HG02610 (cell line): ENCODE measurements around the gene GLIPR1.
"Not testable (repeated sequence)": the region's sequence is repeated elsewhere in the genome, so short reads cannot be mapped to it uniquely, and the experiment has no call there.

Source experiments
- ATAC-seq: cut with Tn5 transposase; IDR thresholded peaks from one replicate; pipeline ENCODE4 v1.9.1; 2021; ENCODE audit warnings: mild to moderate bottlenecking, moderate library complexity; ENCODE audit not compliant: unreplicated experiment

The GLIPR1 gene

GRCh38 chr12:75480469-75480949, at the start of gene GLIPR1:
TSS of gene GLIPR1 (plus strand) at chr12:75480755. CDS start at chr12:75480881, 126 bp downstream.
- peak; percentile 84 for ATAC-seq

DNA sequence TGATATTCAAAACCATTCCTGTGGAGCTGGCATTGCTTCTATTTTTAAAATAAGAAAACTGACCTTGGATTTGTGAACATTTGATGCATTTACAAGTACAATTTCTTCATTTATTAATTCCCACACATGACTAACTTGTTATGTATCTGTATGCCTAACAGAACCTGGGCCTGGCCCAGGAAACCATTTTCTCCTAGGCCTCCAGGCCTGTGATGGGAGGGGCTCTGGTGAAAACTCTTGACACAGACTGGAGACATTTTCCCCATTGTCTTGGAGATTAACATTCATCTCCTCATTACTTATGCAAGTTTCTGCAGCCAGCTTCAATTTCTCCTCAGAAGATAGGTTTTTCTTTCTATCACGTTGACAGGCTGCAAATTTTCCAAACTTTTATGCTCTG, 47.6 kb upstream of the GLIPR1 start:
- no peak for ATAC-seq

DNA sequence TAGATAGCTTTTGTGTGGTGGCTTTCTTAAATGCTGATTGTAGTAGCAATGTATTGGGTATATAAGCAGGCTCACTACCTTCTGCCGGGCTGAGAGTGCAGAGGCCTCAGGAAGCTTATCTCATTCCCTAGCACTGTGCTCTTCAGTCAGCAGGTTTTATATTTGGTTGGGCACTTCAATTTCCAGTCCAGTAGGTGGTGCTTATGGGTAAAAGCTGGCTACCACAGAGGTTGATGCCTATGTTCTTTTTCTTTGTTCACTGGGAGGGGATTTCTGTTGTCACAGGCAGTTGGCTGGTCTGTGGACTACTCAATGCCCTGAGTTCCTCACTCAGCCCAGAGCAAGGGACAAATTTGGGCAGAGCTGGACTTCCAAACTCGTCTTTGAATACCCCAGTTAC, 43.0 kb upstream of the GLIPR1 start:
- ATAC-seq, result no peak

DNA sequence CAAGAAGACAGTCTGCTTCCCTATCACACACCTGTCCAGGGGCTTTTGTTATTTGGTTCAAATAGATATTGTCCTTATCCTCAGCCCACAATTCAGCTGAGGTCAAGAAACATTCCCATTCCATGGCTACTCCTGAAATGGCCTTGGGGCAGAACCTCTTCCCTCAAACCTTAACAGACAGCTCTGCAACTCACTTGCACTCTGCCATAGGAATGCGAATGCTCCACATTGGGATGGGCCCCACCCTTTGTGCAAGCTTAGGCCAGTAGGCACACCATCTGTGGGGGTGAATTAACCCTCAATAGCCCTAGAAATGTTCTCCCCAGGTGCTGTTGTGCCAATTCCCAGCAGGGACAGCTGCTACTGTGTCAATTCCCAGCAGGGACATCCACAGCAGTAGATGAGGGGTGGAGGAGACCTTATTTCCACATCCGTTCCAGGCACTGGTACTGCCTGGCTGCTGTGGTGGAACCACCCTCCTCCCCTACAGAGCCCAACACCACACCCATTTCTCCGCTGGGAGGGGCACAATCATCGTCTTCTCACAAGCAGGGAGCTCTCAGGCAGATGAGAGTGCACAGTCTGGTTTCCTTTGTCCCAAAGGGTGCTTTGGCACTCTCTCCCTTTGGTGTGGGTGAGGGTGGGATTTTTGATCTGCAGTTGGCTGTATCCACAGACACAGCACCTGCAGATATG, 42.3 kb upstream of the GLIPR1 start:
- ATAC-seq, result no peak

DNA sequence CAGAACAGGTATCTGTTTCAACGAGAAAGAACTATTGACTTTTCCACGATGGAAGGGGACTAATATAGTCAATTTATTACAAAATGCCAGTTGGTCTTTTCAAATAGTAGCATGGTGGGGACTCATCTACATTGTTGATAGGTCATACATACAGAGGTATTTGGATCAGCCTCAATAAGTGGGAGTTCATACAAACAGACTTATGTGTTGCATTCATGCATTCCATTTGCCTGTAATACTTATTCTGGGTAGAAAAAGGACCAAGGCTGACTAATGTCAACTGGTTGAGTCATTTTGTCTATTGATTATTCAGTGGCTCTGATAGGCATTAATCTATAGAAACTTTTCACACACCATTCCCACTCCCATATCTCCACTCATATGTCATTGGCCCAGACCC, 41.5 kb upstream of the GLIPR1 start:
- ATAC-seq, result no peak

DNA sequence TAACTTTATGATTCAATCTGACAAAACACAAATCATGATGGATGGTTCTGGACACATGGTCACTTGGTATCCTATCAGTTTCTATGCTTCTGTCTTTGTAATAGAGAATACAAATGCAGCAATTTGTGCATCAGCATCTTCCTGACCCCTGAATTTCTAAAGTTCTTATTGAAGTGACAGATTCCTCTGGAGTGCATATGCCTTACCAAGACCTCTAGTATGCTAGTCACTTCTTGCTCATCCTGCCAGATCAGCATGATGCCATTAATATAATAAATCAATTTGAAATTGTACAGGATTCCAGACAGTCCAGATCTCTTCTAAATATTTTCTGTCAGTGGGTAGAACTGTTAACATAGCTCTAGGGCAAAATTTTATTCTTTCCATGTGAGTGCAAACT, 40.6 kb upstream of the GLIPR1 start:
- no peak for ATAC-seq

DNA sequence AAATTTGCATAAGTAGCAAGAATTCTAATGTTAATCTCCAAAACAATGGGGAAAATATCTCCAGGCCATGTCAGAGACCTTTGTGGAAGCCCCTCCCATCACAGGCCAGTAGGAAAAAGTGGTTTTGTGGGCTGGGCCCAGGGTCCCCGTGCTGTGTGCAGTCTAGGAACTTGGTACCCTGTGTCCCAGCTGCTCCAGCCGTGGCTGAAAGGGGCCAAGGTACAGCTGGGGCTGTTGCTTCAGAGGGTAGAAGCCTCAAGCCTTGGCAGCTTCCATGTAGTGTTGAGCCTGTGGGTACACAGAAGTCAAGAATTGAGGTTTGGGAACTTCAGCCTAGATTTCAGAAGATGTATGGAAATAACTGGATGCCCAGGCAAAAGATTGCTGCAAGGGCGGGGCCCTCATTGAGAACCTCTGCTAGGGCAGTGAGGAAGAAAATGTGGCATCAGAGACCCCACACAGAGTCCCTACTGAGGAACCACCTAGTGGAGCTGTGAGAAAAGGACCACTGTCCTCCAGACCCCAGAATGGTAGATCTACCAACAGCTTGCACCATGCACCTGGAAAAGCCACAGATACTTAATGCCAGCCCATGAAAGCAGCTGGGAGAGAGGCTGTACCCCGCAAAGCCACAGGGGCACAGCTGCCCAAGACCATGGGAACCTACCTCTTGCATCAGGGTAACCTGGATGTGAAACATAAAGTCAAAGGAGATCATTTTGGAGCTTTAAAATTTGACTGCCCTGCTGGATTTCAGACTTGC, 38.7 kb upstream of the GLIPR1 start:
- not testable (repeated sequence) for ATAC-seq

DNA sequence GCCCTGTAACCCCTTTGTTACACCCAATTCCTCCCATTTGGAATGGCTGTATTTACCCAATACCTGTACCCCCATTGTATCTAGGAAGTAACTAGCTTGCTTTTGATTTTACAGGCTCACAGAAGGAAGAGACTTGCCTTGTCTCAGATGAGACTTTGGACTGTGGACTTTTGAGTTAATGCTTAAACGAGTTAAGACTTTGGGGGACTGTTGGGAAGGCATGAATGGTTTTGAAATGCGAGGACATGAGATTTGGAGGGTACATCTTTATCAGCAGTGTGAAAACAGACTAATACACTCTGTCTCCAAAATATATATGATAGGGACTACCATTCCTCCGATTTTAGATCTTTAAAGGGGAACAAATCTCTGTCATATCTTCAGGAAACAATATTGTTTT, 38.1 kb upstream of the GLIPR1 start:
- ATAC-seq, result not testable (repeated sequence)

GRCh38 chr12:75443709-75444108, 36.8 kb upstream of the GLIPR1 start:
- ATAC-seq, result no peak

DNA sequence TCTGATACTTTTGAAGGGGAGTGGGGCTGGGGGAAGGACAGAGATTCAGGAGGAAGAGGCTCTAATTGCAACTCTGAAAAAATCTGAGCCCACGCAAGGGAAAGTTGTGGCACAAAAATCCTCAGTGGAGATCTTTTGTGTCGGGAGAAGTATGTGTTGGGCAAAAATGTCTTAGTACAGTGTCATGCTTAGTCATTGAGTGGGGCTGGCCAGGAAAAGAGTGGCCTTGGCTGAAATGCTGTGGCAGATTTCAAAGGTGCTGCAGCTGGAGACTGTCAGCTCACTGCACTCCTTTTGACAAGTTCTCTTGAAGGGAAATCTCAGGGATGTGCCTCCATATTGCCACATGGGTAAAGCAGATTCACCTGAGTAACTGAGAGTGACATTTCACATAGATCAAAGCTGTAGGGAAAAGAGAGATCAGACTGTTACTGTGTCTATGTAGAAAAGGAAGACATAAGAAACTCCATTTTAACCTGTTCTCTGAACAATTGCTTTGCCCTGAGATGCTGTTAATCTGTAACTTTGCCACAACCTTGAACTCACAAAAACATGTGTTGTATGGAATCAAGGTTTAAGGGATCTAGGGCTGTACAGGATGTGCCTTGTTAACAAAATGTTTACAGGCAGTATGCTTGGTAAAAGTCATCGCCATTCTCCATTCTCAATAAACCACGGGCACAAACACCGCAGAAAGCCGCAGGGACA, 36.0 kb upstream of the GLIPR1 start:
- ATAC-seq, result no peak

DNA sequence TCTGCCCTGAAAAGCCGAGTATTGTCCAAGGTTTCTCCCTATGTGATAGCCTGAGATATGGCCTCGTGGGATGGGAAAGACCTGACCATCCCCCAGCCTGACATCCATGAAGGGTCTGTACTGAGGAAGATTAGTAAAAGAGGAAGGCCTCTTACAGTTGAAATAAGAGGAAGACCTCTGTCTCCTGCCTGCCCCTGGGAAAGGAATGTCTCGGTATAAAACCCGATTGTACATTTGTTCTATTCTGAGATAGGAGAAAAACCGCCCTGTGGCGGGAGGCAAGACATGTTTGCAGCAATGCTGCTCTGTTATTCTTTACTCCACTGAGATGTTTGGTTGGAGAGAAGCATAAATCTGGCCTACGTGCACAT, 35.4 kb upstream of the GLIPR1 start:
- not testable (repeated sequence) for ATAC-seq

GRCh38 chr12:75446857-75447256, 33.7 kb upstream of the GLIPR1 start:
- no peak for ATAC-seq

DNA sequence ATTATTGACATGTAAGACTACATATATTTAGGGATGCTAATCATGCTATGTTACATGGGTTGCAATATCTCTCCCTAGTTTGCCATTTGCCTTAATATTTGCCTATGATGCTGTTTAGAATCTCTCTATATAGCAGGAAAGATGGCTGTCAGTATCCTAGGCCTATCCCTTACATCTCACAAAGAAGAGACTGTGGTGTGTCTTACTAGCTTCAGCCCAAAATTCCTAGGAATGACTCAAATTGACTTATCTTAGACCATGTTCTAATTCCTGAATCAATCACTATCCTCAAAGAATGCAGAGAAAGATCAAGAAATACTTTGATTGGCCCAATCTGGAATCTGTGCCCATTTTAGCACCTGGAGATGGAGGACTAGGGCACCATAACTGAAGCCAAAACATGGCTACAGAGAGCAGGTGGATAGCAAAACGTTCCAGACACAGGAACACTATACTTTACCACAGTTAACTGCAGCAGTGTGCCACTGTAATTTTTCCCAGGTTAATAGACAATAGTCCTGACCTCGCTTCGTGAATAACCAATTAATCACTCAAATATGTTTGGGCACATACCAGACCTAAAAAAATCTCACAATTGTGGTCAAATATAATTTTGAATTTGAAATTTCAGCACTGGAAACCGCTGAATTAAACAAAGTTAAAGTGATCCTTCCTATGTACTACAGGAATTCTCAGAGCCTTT, 32.7 kb upstream of the GLIPR1 start:
- no peak for ATAC-seq

- ATAC-seq, result no peak
These were observed 27.8 kb upstream of the GLIPR1 start for GRCh38 chr12:75452675-75453330.

- ATAC-seq, result no peak
These were observed 24.7 kb upstream of the GLIPR1 start for GRCh38 chr12:75455839-75456238.

DNA sequence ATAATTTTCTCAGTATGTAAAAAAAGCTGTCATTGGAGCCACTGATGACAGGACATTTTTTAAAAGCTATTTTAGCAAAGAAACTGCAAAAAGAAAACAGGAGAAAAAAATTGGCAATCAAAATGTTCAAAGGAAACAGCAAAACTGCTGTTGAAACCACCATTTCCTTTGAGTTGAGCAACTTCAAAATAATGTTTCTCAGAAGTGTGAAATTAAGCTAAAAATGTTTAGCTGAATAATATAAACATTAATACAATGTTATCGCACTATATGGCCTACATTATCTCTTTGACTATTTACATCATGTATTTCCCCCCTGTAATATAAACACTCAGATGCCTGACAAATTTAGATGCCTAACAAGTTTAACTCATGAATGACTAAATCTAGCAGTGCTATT, 23.4 kb upstream of the GLIPR1 start:
- ATAC-seq, result no peak

GRCh38 chr12:75457866-75458265, 22.7 kb upstream of the GLIPR1 start:
- ATAC-seq, result not testable (repeated sequence)

- no peak for ATAC-seq
These were observed 20.8 kb upstream of the GLIPR1 start for GRCh38 chr12:75459755-75460154.

GRCh38 chr12:75460204-75460603, 20.4 kb upstream of the GLIPR1 start:
- ATAC-seq, result no peak
